Effector memory CD8-positive, alpha-beta T cell (primary cell): ENCODE results near the gene GRM5.
A peak's percentile ranks its signal among the peaks of the same experiment; 100 is the strongest.
"Not testable (repeated sequence)": the region's sequence is repeated elsewhere in the genome, so short reads cannot be mapped to it uniquely, and the experiment has no call there.

Experiments used
- ATAC-seq: fragments of 150-1000 bp; cut with Tn5 transposase; replicated peaks from 2 replicates; pipeline ENCODE4 v1.10.0; 2021; ENCODE audit warnings: mild to moderate bottlenecking, moderate library complexity
- DNase-seq, 3 experiments: peaks; one replicate each; pipeline ENCODE4 v3.0.0; 2021
- H3K27ac Mint-ChIP-seq, 2 donors: one replicate each; pipeline ENCODE4 v1.8.0; 2022; ENCODE audit warnings: mild to moderate bottlenecking in 2 of 2, mixed read lengths in 2 of 2, moderate library complexity in 2 of 2
- H3K27me3 Mint-ChIP-seq, 2 donors: one replicate each; pipeline ENCODE4 v1.8.0; 2022; ENCODE audit warnings: mixed read lengths in 2 of 2
- H3K36me3 Mint-ChIP-seq: one replicate; pipeline ENCODE4 v1.8.0; 2022; ENCODE audit warnings: mild to moderate bottlenecking, moderate library complexity, mixed read lengths; ENCODE audit not compliant: insufficient read depth
- H3K4me1 Mint-ChIP-seq, 2 donors: one replicate each; pipeline ENCODE4 v1.8.0; 2022; ENCODE audit warnings: low read depth in 2 of 2, mixed read lengths in 2 of 2
- H3K4me3 Mint-ChIP-seq, 2 donors: one replicate each; pipeline ENCODE4 v1.8.0; 2022; ENCODE audit warnings: mild to moderate bottlenecking in 2 of 2, mixed read lengths in 2 of 2, moderate library complexity in 2 of 2
- H3K9me3 Mint-ChIP-seq, 2 donors: one replicate each; pipeline ENCODE4 v1.8.0; 2022; ENCODE audit warnings: mixed read lengths in 2 of 2

The GRM5 gene

GRCh38 chr11:88541006-88541405 is 524.8 kb downstream of the GRM5 start:
- H3K27me3 Mint-ChIP-seq: no peaks in the 10 kb centered on the region
- H3K4me3 Mint-ChIP-seq: no peak overlapping the region
- ATAC-seq (no peak), DNase-seq (no peak)
- H3K4me1 Mint-ChIP-seq: peaks cover 4 to 6% of the 10 kb centered on the region in 2 donors
- no peak overlapping the region for H3K27ac Mint-ChIP-seq
- H3K36me3 Mint-ChIP-seq: no peaks in the 10 kb centered on the region
- no peaks in the 10 kb centered on the region for H3K9me3 Mint-ChIP-seq

DNA sequence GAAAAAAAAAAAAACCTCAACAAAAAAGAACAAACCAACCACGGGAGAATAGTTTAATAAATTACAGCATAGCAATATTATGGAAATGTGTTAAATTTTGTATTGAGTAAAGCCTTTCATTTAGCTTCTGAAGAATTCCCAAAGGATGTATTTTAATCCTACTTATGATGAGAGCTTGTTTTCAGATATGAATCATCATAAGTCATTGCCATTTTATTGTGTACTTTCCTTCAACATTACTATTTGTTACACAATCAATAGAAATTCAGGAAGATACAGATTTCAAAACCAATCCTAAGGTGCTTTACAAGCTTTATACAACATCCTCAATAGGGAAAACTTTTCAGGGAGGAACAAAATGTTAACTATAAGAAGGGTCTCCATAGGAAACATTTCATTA is 527.7 kb downstream of the GRM5 start:
- H3K36me3 Mint-ChIP-seq: no peaks in the 10 kb centered on the region
- H3K4me1 Mint-ChIP-seq: no peaks in the 10 kb centered on the region
- H3K27me3 Mint-ChIP-seq: no peaks in the 10 kb centered on the region
- DNase-seq (no peak), ATAC-seq (no peak)
- no peak overlapping the region for H3K4me3 Mint-ChIP-seq
- H3K27ac Mint-ChIP-seq: no peak overlapping the region
- H3K9me3 Mint-ChIP-seq: no peaks in the 10 kb centered on the region

- ATAC-seq: no peak
- H3K27ac Mint-ChIP-seq: no peak overlapping the region
- DNase-seq: no peak
- no peaks in the 10 kb centered on the region for H3K9me3 Mint-ChIP-seq
- no peaks in the 10 kb centered on the region for H3K4me1 Mint-ChIP-seq
- no peak overlapping the region for H3K4me3 Mint-ChIP-seq
- H3K36me3 Mint-ChIP-seq: no peaks in the 10 kb centered on the region
- H3K27me3 Mint-ChIP-seq: no peaks in the 10 kb centered on the region
Observed at GRCh38 chr11:88537613-88538012, 528.2 kb downstream of the GRM5 start.

DNA sequence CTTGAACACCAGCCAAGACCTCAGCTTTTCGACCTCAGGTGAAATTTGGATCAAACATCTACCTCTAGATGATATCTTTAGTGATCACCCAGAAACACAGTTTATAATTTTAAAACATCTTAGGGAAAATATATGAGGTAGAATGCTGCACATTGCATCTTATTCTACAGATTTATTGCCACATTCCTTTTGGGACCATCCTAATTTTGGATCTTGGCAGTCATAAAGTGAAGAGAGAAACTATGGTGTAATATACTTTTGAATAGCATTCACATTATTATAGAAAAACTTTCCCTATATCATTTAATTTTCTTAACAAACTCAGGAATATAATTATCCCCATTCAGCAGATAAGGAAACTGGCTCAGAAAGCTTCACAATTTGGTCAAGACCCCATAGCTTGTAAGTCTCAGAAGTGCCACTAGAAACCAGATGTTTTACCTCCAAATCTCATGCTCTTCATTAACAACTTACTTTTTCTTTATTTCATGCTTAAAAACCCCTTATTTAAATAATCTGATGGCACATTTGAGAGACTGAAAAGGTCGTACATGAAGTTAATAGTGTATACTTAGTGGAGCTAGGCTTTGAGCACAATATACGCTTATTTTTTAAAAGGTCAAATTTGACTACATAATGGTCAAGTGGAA is 529.0 kb downstream of the GRM5 start:
- H3K4me3 Mint-ChIP-seq: no peak overlapping the region
- no peaks in the 10 kb centered on the region for H3K27me3 Mint-ChIP-seq
- no peak for ATAC-seq
- no peak for DNase-seq
- no peak overlapping the region for H3K27ac Mint-ChIP-seq
- no peaks in the 10 kb centered on the region for H3K9me3 Mint-ChIP-seq
- no peaks in the 10 kb centered on the region for H3K36me3 Mint-ChIP-seq
- H3K4me1 Mint-ChIP-seq: no peaks in the 10 kb centered on the region

- H3K36me3 Mint-ChIP-seq: no peaks in the 10 kb centered on the region
- no peaks in the 10 kb centered on the region for H3K9me3 Mint-ChIP-seq
- no peak overlapping the region for H3K27ac Mint-ChIP-seq
- ATAC-seq (peak; percentile 45), DNase-seq (no peak)
- H3K4me3 Mint-ChIP-seq: no peak overlapping the region
- no peaks in the 10 kb centered on the region for H3K4me1 Mint-ChIP-seq
- H3K27me3 Mint-ChIP-seq: no peaks in the 10 kb centered on the region
Observed at GRCh38 chr11:88535916-88536547, 529.8 kb downstream of the GRM5 start.

DNA sequence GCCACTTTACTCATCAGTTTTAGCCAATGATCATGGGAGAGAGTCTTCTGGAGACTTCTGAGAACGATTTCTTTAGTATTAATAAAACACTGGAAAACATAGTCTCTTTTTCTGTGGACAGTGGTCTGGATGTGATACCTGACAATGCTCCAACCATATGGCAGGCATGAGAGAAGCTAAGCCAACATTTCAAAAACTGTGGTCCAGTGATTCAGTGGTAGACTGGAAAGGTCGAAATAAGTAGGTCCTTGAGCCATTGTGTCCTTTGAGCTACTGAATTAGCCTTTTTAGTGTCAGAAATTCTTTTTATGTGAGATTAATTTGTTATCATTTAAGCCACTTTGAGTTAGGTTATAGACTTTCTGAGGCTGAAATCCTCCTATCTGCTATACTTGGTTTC is 530.5 kb downstream of the GRM5 start:
- Mint-ChIP-seq H3K27ac (no peak overlapping the region), H3K4me1 (no peaks in the 10 kb centered on the region), H3K4me3 (no peak overlapping the region), H3K27me3 (no peaks in the 10 kb centered on the region), H3K36me3 (no peaks in the 10 kb centered on the region), H3K9me3 (no peaks in the 10 kb centered on the region)
- no peak for DNase-seq
- no peak for ATAC-seq

DNA sequence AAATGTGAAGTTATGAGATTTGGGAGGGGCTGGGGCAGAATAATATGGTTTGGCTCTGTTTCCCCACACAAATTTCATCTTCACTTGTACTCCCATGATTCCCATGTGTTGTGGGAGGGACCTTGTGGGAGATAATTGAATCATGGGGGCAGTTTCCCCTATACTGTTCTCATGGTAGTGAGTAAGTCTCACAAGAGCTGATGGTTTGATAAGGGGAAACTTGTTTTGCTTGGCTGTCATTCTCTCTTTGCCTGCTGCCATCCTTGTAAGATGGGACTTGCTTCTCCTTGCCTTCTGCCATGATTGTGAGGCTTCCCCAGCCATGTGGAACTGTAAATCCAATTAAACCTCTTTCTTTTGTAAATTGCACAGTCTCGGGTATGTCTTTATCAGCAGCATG is 531.1 kb downstream of the GRM5 start:
- ATAC-seq, H3K4me3 Mint-ChIP-seq, H3K27ac Mint-ChIP-seq, H3K4me1 Mint-ChIP-seq, H3K27me3 Mint-ChIP-seq, H3K36me3 Mint-ChIP-seq, H3K9me3 Mint-ChIP-seq, DNase-seq: not testable (repeated sequence)

GRCh38 chr11:88534185-88534584 is 531.6 kb downstream of the GRM5 start:
- no peak overlapping the region for H3K27ac Mint-ChIP-seq
- no peaks in the 10 kb centered on the region for H3K36me3 Mint-ChIP-seq
- H3K27me3 Mint-ChIP-seq: no peaks in the 10 kb centered on the region
- H3K9me3 Mint-ChIP-seq: no peaks in the 10 kb centered on the region
- DNase-seq (no peak), ATAC-seq (no peak)
- H3K4me1 Mint-ChIP-seq: no peaks in the 10 kb centered on the region
- H3K4me3 Mint-ChIP-seq: no peak overlapping the region

DNA sequence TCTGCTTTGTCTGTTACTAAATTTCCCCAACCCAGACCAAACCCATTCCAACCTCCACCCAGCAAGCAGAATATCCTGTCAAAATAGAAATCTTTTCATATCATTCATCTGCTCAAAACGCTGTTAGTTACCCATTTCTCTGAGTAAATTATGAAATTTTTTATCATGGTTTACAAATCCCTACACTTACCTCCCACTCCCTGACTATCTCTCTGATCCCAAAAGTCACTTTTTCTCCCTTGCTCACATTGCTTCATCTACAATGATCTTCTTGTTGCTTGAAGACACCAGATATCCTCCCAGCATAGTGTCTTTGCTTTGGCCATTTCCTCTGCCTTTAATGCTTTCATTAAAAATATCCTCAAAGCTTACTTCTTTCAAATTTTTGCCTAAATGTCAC is 532.8 kb downstream of the GRM5 start:
- no peak overlapping the region for H3K27ac Mint-ChIP-seq
- H3K4me3 Mint-ChIP-seq: no peak overlapping the region
- H3K36me3 Mint-ChIP-seq: no peaks in the 10 kb centered on the region

DNA sequence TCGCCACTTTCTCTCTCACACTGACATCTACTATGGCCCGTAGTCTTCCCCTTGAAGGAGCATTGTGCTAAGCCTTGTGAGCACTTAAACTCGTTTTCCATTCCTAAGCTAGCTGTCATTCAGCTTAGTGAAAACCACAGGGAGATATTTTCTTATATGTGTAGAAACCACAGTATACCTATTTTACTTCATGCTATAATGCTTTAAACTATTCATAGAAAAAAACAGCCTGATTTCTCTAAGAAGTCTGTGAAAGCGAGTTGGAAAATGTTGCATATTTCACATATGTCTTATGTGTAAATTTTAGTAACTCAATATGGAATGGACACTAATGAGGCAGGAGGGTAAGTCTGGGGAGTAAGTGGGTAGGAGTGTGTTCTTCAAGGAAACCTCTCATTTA is 534.0 kb downstream of the GRM5 start:
- H3K27me3 Mint-ChIP-seq: peaks cover 0 to 6% of the 10 kb centered on the region in 2 donors
- no peaks in the 10 kb centered on the region for H3K9me3 Mint-ChIP-seq

More for the DNA sequence above, 532.8 kb downstream of the GRM5 start:
- no peak for ATAC-seq
- no peaks in the 10 kb centered on the region for H3K4me1 Mint-ChIP-seq
- no peaks in the 10 kb centered on the region for H3K9me3 Mint-ChIP-seq
- H3K27me3 Mint-ChIP-seq: no peaks in the 10 kb centered on the region
- DNase-seq: no peak

GRCh38 chr11:88529426-88529825 is 536.4 kb downstream of the GRM5 start:
- no peaks in the 10 kb centered on the region for H3K36me3 Mint-ChIP-seq
- H3K9me3 Mint-ChIP-seq: no peaks in the 10 kb centered on the region
- no peak overlapping the region for H3K27ac Mint-ChIP-seq
- DNase-seq (no peak), ATAC-seq (no peak)
- peaks cover 6% of the 10 kb centered on the region in 2 donors for H3K27me3 Mint-ChIP-seq
- no peak overlapping the region for H3K4me3 Mint-ChIP-seq
- H3K4me1 Mint-ChIP-seq: no peaks in the 10 kb centered on the region

More for the DNA sequence above, 534.0 kb downstream of the GRM5 start:
- Mint-ChIP-seq H3K4me3 (no peak overlapping the region), H3K36me3 (no peaks in the 10 kb centered on the region), H3K27ac (no peak overlapping the region), H3K4me1 (no peaks in the 10 kb centered on the region)
- ATAC-seq (no peak), DNase-seq (no peak)

DNA sequence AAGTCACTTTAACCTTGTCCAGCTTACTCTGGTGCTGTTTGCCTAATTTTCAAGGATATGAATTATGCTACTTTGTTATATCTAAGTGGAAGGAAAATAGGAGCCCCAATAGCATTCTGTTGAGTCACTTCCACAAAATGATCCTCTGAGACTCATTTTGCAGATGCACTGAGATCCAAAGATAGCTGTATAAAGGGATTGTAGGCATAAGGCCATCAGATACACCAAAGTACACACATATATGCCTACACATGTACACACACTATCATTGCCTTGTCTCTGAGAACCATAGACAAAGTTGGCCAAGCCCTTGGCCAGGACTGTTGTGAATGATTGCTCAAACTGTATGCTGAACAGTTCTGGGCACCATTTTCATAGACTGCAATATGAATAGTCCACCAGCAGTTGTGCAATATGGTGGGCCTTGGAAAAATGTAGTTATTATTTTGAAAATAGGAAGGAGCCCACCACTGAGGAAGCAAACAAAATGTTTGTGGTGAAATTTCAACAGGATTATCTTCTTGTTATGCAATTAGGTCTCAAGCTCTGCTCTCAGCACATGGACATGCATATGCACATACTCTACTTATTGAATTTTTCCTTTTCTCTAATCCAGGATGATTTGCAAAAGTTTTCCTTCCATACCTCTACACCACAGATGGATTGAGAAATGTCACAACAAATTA is 542.3 kb downstream of the GRM5 start:
- Mint-ChIP-seq H3K27me3 (peaks cover 6 to 11% of the 10 kb centered on the region in 2 donors), H3K27ac (no peak overlapping the region), H3K4me1 (no peaks in the 10 kb centered on the region), H3K9me3 (no peaks in the 10 kb centered on the region), H3K36me3 (no peaks in the 10 kb centered on the region), H3K4me3 (no peak overlapping the region)
- no peak for ATAC-seq
- DNase-seq: no peak

GRCh38 chr11:88522624-88523385 is 543.0 kb downstream of the GRM5 start:
- H3K9me3 Mint-ChIP-seq: no peaks in the 10 kb centered on the region
- DNase-seq (no peak), ATAC-seq (no peak)
- peaks cover 6 to 12% of the 10 kb centered on the region in 2 donors for H3K27me3 Mint-ChIP-seq
- no peak overlapping the region for H3K4me3 Mint-ChIP-seq
- H3K36me3 Mint-ChIP-seq: no peaks in the 10 kb centered on the region
- no peak overlapping the region for H3K27ac Mint-ChIP-seq
- no peaks in the 10 kb centered on the region for H3K4me1 Mint-ChIP-seq
